Keratinocyte (primary cell): ENCODE results near the gene PAX8. TPM values are rescaled to one million over a fixed set of nuclear protein-coding genes. Genes with fewer than 3 reads are reported as not detected.
A peak's percentile ranks its signal among the peaks of the same experiment; 100 is the strongest.

Experiments
- DNase-seq: peaks from one replicate; pipeline ENCODE4 v3.0.0-alpha.2; 2011; ENCODE audit warnings: low read depth, missing footprints, low spot score
- FAIRE-seq: peaks from 2 replicates; lab custom pipeline; 2011; peaks lifted over from hg19 to GRCh38; lab: Jason Lieb, UNC
- H2AFZ ChIP-seq: 2 replicates; pipeline ENCODE4 v1.6.0; 2012; ENCODE audit warnings: low read length, control low read depth, inconsistent platforms; ENCODE audit not compliant: control insufficient read depth
- H3K27ac ChIP-seq: 2 replicates; pipeline ENCODE4 v1.5.1; 2011; ENCODE audit warnings: low read length; ENCODE audit not compliant: control insufficient read depth, insufficient read depth
- H3K27me3 ChIP-seq: 3 replicates; pipeline ENCODE4 v1.6.0; 2011; ENCODE audit warnings: low read length; ENCODE audit not compliant: control insufficient read depth, insufficient read depth; ENCODE audit errors: extremely low read depth
- H3K36me3 ChIP-seq, 2 experiments: 2 replicates in 1 of 2; 3 replicates in 1 of 2; pipeline ENCODE4 v1.5.1; 2011; ENCODE audit warnings: low read length in 2 of 2, mild to moderate bottlenecking in 1 of 2; ENCODE audit not compliant: control insufficient read depth in 2 of 2, insufficient read depth in 2 of 2; ENCODE audit errors: extremely low read depth in 1 of 2
- H3K4me1 ChIP-seq: 3 replicates; pipeline ENCODE4 v1.5.1; 2011; ENCODE audit warnings: low read length; ENCODE audit not compliant: control insufficient read depth, insufficient read depth; ENCODE audit errors: extremely low read depth
- H3K4me2 ChIP-seq: 3 replicates; pipeline ENCODE4 v1.6.0; 2011; ENCODE audit warnings: low read depth, low read length; ENCODE audit not compliant: control insufficient read depth, insufficient read depth; ENCODE audit errors: extremely low read depth
- H3K4me3 ChIP-seq, 3 experiments: fragments of 200-600 bp in 1 of 3; sonication (generic) in 1 of 3; 2 replicates in 2 of 3; 3 replicates in 1 of 3; pipeline ENCODE4 v1.5.1; 2011 to 2016; ENCODE audit warnings: low read length in 3 of 3, mild to moderate bottlenecking in 3 of 3, control low read depth in 2 of 3, inconsistent platforms in 1 of 3, low read depth in 1 of 3, mixed read lengths in 1 of 3, mixed run types in 1 of 3, moderate library complexity in 1 of 3; ENCODE audit not compliant: control insufficient read depth in 2 of 3, insufficient read depth in 2 of 3; ENCODE audit errors: extremely low read depth in 1 of 3
- H3K79me2 ChIP-seq: 2 replicates; pipeline ENCODE4 v1.6.0; 2012; ENCODE audit warnings: low read length; ENCODE audit not compliant: control insufficient read depth, insufficient read depth
- H3K9ac ChIP-seq: 3 replicates; pipeline ENCODE4 v1.6.0; 2011; ENCODE audit warnings: low read length; ENCODE audit not compliant: control insufficient read depth, insufficient read depth; ENCODE audit errors: extremely low read depth
- H3K9me1 ChIP-seq: 3 replicates; pipeline ENCODE4 v1.6.0; 2011; ENCODE audit warnings: low read length; ENCODE audit not compliant: control insufficient read depth, insufficient read depth; ENCODE audit errors: extremely low read depth
- H3K9me3 ChIP-seq: 2 replicates; pipeline ENCODE4 v1.5.1; 2012; ENCODE audit warnings: low read depth, low read length; ENCODE audit not compliant: control insufficient read depth
- H4K20me1 ChIP-seq: 3 replicates; pipeline ENCODE4 v1.6.0; 2011; ENCODE audit warnings: low read length; ENCODE audit not compliant: control insufficient read depth, insufficient read depth; ENCODE audit errors: extremely low read depth
- EZH2 ChIP-seq: IDR thresholded peaks from one replicate; pipeline ENCODE4 v1.6.1; 2012; ENCODE audit warnings: inconsistent platforms, mild to moderate bottlenecking, low read length, moderate library complexity
- dilution Hi-C: fragments of 300-500 bp; cut with MboI; formaldehyde crosslinking; loops from one replicate; pipeline ENCODE4 v1.7.0; 2020; ENCODE audit warnings: low sequenced_read_pairs; ENCODE audit not compliant: extremely low pct_ligation_motif_present
- polyA plus RNA-seq, 5 experiments: library from polyadenylated mRNA; depleted of rRNA in 3 of 5; stranded (reverse) in 3 of 5; stranded (forward) in 1 of 5; unstranded in 1 of 5; fragments of >200 nt; gene quantifications; 1 replicate in 1 of 5; 2 replicates in 3 of 5; 3 replicates in 1 of 5; pipeline versions ENCODE4 v1.2.1 to v1.2.3, GENCODE V29; 2011 to 2012; ENCODE audit warnings: missing spikeins in 2 of 5, low read depth in 1 of 5, low replicate concordance in 1 of 5
- TF ChIP-seq, protein P1 (sequence below), 3 experiments: IDR thresholded peaks in 1 of 3; conservative IDR thresholded peaks in 1 of 3; optimal IDR thresholded peaks in 1 of 3; 2 replicates in 2 of 3; 3 replicates in 1 of 3; pipeline versions ENCODE3 to v1.5.1; 2011; ENCODE audit warnings: low read length in 3 of 3, mild to moderate bottlenecking in 3 of 3, moderate library complexity in 2 of 3, control low read depth in 1 of 3, inconsistent platforms in 1 of 3; ENCODE audit not compliant: insufficient read depth in 2 of 3; ENCODE audit errors: extremely low read depth in 1 of 3

The PAX8 gene
- polyA plus RNA-seq, 1 donor (not counting 4 experiments of a cell fraction or from before 2014, with no cell fraction given), result 3.4 TPM

- Histone ChIP-seq H3K79me2 (peaks cover 15% of the 10 kb centered on the region), H3K9me1 (no peaks in the 10 kb centered on the region), H3K36me3 (no peaks in the 10 kb centered on the region), H3K9ac (peak overlapping the region; percentile 68), H3K27me3 (no peaks in the 10 kb centered on the region), H4K20me1 (no peaks in the 10 kb centered on the region), H3K4me2 (peak overlapping the region; percentile 33), H3K4me3 (peak overlapping the region in 1 of 3 experiments; percentile 26), H2AFZ (no peak overlapping the region), H3K9me3 (no peaks in the 10 kb centered on the region), H3K27ac (no peak overlapping the region), H3K4me1 (peaks cover 11% of the 10 kb centered on the region)
- TF ChIP-seq, protein P1, sequence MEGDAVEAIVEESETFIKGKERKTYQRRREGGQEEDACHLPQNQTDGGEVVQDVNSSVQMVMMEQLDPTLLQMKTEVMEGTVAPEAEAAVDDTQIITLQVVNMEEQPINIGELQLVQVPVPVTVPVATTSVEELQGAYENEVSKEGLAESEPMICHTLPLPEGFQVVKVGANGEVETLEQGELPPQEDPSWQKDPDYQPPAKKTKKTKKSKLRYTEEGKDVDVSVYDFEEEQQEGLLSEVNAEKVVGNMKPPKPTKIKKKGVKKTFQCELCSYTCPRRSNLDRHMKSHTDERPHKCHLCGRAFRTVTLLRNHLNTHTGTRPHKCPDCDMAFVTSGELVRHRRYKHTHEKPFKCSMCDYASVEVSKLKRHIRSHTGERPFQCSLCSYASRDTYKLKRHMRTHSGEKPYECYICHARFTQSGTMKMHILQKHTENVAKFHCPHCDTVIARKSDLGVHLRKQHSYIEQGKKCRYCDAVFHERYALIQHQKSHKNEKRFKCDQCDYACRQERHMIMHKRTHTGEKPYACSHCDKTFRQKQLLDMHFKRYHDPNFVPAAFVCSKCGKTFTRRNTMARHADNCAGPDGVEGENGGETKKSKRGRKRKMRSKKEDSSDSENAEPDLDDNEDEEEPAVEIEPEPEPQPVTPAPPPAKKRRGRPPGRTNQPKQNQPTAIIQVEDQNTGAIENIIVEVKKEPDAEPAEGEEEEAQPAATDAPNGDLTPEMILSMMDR (optimal IDR thresholded peaks at IDR 0.05 in 1 of 3, IDR thresholded peaks at IDR 0.05 in 1 of 3, conservative IDR thresholded peaks at IDR 0.05 in 1 of 3; ENCODE audit: extremely low read depth in 1 of 3, insufficient read depth in 2 of 3, low read length in 3 of 3), result no peak
- no peak for TF ChIP-seq EZH2
- FAIRE-seq (no peak), DNase-seq (no peak)
- dilution Hi-C loops, result no loop called here
These were observed 43.9 kb downstream of the PAX8 start for GRCh38 chr2:113234721-113235346.

DNA sequence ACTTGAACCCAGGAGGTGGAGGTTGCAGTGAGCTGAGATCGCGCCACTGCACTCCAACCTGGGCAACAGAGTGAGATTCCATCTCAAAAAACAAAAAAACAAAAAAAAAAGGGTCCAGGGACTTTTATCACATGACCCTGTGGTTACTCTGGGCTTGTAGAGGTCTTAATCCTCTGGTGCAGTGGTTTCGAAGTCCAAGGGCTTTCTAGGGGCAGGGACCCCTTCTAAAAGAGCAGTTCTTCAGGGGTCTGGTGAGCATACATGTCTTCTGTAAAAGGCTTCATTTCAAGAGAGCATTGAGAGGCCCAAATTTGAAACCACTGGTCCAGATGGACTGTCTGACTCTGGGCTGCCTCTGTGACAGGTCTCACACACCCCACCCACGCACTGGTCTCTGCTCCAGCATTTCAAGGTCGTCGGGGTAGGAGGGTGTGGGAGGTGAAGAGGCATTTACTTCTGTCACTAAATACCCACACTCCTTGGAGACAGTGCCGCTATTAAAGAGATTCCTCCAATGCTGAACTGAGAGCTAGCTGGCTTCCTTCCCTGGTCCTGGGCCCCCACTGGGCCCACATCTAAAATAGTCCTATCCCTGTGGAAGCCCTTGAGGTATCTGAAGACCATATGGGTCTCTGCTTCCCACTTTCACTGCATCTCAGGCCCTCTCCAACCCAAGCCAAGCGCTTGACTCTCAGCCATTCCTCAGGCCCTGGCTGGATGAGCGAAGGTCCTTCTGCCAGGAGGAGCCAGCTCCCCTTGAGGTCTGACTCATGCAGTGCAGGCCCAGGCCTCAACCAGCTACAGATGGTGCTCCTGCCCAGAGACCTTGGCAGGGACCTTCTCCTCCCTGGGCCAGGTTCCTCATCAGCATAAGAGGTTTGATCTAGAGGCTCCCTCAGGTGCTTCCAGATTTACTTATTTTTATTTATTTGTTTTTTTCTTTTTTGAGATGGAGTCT is 44.8 kb downstream of the PAX8 start:
- no peak overlapping the region for H2AFZ ChIP-seq
- no peaks in the 10 kb centered on the region for H3K27me3 ChIP-seq
- DNase-seq, result no peak
- peaks cover 15% of the 10 kb centered on the region for H3K79me2 ChIP-seq
- no peak overlapping the region for H3K9ac ChIP-seq
- TF ChIP-seq, protein P1 (optimal IDR thresholded peaks at IDR 0.05 in 1 of 3, IDR thresholded peaks at IDR 0.05 in 1 of 3, conservative IDR thresholded peaks at IDR 0.05 in 1 of 3; ENCODE audit: extremely low read depth in 1 of 3, insufficient read depth in 2 of 3, low read length in 3 of 3), result peak in 1 of 3 experiments; percentile 54
- TF ChIP-seq EZH2, result no peak
- H3K4me3 ChIP-seq, result no peak overlapping the region
- peaks cover 4% of the 10 kb centered on the region for H3K4me1 ChIP-seq
- no peak overlapping the region for H3K4me2 ChIP-seq
- H4K20me1 ChIP-seq, result no peaks in the 10 kb centered on the region
- H3K27ac ChIP-seq, result no peak overlapping the region
- no peaks in the 10 kb centered on the region for H3K9me1 ChIP-seq
- no peaks in the 10 kb centered on the region for H3K9me3 ChIP-seq
- no peak for FAIRE-seq
- dilution Hi-C loops, result no loop called here
- H3K36me3 ChIP-seq, result no peaks in the 10 kb centered on the region
